Uterus (tissue), 4 donors: ENCODE data around the gene TNKS1BP1. TPM values are rescaled to one million over a fixed set of nuclear protein-coding genes. Genes with fewer than 3 reads are reported as not detected.
A peak's percentile ranks its signal among the peaks of the same experiment; 100 is the strongest.

Source experiments
- DNase-seq, 2 donors: peaks; one replicate each; pipeline ENCODE4 v3.0.0-alpha.2; 2019 to 2020
- H3K27ac ChIP-seq, 2 donors: fragments of 200-600 bp; sonication (generic); 1 replicate in 1 of 2; 2 replicates in 1 of 2; pipeline ENCODE4 v1.5.1; 2016 to 2018
- H3K27me3 ChIP-seq, 2 donors: fragments of 200-600 bp; sonication (generic); one replicate each; pipeline ENCODE4 v1.5.1; 2018 to 2019; ENCODE audit warnings: control low read depth in 1 of 2
- H3K36me3 ChIP-seq, 2 donors: fragments of 200-600 bp; sonication (generic); one replicate each; pipeline ENCODE4 v1.5.1; 2019; ENCODE audit warnings: control low read depth in 1 of 2
- H3K4me1 ChIP-seq, 2 donors: fragments of 200-600 bp; sonication (generic); one replicate each; pipeline ENCODE4 v1.5.1; 2018 to 2019; ENCODE audit warnings: control low read depth in 1 of 2
- H3K4me3 ChIP-seq, 2 donors: fragments of 200-600 bp; sonication (generic); 1 replicate in 1 of 2; 2 replicates in 1 of 2; pipeline ENCODE4 v1.5.1; 2018 to 2019; ENCODE audit warnings: mild to moderate bottlenecking in 1 of 2
- H3K9me3 ChIP-seq, 2 donors: fragments of 200-600 bp; sonication (generic); one replicate each; pipeline ENCODE4 v1.5.1; 2019; ENCODE audit warnings: control low read depth in 1 of 2
- POLR2A ChIP-seq, 2 donors: fragments of 450-650 bp; IDR thresholded peaks; one replicate each; pipeline ENCODE4 v1.6.1; 2016; ENCODE audit warnings: antibody characterized with exemption in 2 of 2, mild to moderate bottlenecking in 1 of 2, moderate library complexity in 1 of 2
- intact Hi-C: fragments of 100-400 bp; cut with DNase I; formaldehyde crosslinking; loops from one replicate; pipeline ENCODE4 v1.15.1; 2023; ENCODE audit warnings: low total_unique reads
- total RNA-seq, 4 donors: library from RNA; depleted of rRNA in 3 of 4; stranded (reverse); fragments of >200 nt in 3 of 4; gene quantifications; one replicate each; pipeline versions ENCODE4 v1.1.0 to v1.2.4, GENCODE V29; 2014 to 2023
- TF ChIP-seq, protein P1 (sequence below), 4 experiments: fragments of 200-600 bp in 2 of 4; fragments of 450-650 bp in 2 of 4; sonication (generic) in 2 of 4; IDR thresholded peaks; one replicate each; pipeline ENCODE4 v1.5.1; 2016 to 2019; ENCODE audit warnings: antibody characterized with exemption in 4 of 4, mild to moderate bottlenecking in 2 of 4, moderate library complexity in 1 of 4
- donor health status: DM: yes; HTN: yes; CAD: no.

The TNKS1BP1 gene
- total RNA-seq, 4 donors from 2014 or later, result 22.5 to 269 (median 70.8) TPM

DNA sequence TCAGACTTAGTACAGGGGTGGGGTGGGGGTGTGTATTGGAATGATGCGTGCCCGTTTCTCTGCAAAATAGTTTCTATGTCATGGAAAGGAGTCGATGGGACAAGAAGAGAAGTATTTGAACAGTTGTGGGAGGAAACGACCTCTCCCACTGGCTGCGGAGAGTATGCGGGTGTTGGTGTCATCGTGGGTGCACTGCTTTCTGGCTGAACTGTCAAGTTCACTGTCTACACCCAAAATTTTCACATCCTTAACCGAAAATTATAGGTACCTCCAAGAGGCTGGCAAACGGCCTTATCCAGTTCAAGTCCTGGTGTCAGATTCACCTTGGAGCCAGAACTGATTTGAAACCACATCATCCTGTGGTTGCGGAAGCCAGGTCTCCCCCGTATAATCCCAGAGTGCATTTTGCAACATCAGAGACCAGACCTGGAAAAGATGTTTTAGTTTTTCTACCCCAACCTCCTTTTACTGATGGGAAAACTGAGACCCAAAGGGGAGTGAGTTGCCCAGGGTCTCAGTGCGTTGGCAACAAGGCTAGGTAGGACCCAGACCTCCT lies 11.4 kb upstream of the TNKS1BP1 start:
- H3K9me3 ChIP-seq, result no peaks in the 10 kb centered on the region
- H3K36me3 ChIP-seq, result no peaks in the 10 kb centered on the region
- no peaks in the 10 kb centered on the region for H3K4me1 ChIP-seq
- H3K4me3 ChIP-seq, result peak overlapping the region; percentile 70 to 81
- peak overlapping the region; percentile 81 to 96 for H3K27ac ChIP-seq
- no peaks in the 10 kb centered on the region for H3K27me3 ChIP-seq
- no peak for TF ChIP-seq POLR2A (IDR thresholded peaks at IDR 0.05)
- TF ChIP-seq, protein P1, sequence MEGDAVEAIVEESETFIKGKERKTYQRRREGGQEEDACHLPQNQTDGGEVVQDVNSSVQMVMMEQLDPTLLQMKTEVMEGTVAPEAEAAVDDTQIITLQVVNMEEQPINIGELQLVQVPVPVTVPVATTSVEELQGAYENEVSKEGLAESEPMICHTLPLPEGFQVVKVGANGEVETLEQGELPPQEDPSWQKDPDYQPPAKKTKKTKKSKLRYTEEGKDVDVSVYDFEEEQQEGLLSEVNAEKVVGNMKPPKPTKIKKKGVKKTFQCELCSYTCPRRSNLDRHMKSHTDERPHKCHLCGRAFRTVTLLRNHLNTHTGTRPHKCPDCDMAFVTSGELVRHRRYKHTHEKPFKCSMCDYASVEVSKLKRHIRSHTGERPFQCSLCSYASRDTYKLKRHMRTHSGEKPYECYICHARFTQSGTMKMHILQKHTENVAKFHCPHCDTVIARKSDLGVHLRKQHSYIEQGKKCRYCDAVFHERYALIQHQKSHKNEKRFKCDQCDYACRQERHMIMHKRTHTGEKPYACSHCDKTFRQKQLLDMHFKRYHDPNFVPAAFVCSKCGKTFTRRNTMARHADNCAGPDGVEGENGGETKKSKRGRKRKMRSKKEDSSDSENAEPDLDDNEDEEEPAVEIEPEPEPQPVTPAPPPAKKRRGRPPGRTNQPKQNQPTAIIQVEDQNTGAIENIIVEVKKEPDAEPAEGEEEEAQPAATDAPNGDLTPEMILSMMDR (IDR thresholded peaks at IDR 0.05), result no peak
- intact Hi-C loops, result no loop called here
- no peak for DNase-seq

DNA sequence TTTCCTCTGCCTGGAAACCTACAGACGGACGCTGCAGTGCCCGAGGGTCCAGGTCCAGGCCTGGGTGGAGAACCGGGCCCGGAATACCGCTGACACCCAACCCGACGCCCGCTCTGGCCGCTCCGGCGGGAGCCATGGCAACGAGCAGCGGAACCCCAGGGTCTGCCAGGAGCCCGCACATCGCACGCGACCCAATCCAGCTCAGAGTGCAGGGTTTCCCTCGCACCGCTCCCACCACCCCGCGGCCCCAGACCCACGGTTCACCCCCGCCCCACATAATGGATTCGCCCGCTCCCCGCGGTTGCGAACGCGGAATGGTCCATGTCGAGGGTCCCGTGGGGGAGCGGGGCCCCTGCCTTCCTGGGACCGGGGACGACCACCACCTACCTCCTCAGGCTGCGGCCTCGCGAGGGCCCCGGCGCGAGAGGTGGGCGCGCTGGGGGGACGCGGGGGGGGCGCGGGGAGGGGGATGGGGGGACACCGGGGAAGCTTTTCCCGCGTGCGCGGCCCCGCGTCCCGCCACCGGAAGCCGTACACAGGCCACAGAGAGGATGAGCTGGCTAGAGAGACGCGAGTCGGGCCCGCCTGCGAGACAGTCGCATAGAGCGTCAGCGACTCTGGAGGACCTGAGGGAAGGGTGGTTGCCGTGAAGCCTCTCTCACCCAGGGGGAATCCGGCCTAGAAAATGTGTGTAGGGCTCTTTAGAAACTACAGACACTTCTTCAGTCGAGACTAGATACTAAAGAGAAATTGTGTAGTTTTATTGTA lies 10.8 kb upstream of the TNKS1BP1 start, which contains the start of gene SSRP1:
TSS of gene SSRP1 (minus strand) at position 550 of the 768 bp plus-strand sequence. CDS start 771 bp downstream, outside the sequence.
- peak within 1 kb of the TSS; percentile 81 to 96 for H3K27ac ChIP-seq
- H3K9me3 ChIP-seq, result no peaks in the 10 kb centered on the region
- no peaks in the 10 kb centered on the region for H3K27me3 ChIP-seq
- TF ChIP-seq, protein P1 (IDR thresholded peaks at IDR 0.05), result peak in 1 of 4 experiments; percentile 17
- TF ChIP-seq POLR2A (IDR thresholded peaks at IDR 0.05), result peak in 1 of 2 donors; percentile 31
- peak within 1 kb of the TSS; percentile 70 to 81 for H3K4me3 ChIP-seq
- peak; percentile 86 to 87 for DNase-seq
- intact Hi-C loops, result no loop called here
- H3K36me3 ChIP-seq, result no peaks in the 10 kb centered on the region
- H3K4me1 ChIP-seq, result no peaks in the 10 kb centered on the region

DNA sequence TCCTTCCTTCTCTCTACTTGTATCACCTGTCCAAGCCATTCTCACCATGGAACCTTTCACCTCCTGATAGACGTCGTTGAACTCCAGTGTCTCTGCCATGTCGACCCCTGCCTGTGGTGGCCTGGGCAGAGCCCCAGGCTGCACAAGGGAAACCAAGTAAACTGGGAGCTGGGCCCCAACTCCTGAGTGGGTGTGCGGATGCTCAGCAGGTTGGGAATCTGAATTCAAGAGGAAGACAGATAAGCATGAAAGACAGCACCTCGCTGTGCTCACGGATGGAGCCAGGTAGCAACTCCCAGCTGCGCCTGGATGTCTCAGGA lies 10.2 kb upstream of the TNKS1BP1 start:
- Histone ChIP-seq H3K4me1 (no peaks in the 10 kb centered on the region), H3K9me3 (no peaks in the 10 kb centered on the region), H3K27me3 (no peaks in the 10 kb centered on the region), H3K27ac (peak overlapping the region; percentile 81 to 96), H3K4me3 (peak overlapping the region; percentile 70 to 81), H3K36me3 (no peaks in the 10 kb centered on the region)
- TF ChIP-seq POLR2A (IDR thresholded peaks at IDR 0.05), result no peak
- TF ChIP-seq, protein P1 (IDR thresholded peaks at IDR 0.05), result no peak
- intact Hi-C loops, result no loop called here
- no peak for DNase-seq

DNA sequence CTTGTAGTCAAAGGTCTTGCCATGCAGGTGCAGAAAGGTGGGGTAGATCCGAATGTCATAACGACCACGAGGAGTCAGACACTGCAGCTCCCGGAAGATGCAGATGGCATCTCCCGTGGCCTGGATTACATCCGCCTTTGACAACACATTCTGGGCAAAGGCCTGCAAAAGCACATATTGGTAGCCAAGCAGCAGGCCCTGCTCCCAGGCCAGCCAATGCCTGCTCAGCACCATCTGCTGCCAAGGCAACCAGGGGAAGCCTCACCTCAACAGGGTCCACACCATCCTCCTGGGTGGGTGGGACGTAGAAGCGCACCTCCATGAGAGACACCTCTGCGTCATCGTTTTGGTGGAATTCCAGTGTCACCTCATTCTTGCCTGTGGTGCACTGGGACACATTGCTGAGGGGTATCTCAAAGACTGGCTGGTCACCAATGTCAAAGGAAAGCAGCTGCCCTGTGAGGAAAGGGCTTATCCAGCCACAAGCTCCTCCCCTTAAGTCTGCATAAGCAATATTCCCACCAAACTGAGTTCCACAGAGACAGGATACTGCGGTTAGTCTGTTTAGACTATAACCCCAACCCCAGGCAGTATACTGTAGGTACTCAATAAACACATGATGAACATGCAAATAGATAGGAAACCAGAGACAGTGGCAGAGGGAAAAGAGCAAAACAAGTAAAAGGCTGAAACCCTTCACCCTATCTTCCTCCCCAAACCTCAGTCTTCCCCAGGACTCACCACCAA lies 8.1 kb upstream of the TNKS1BP1 start:
- H3K27me3 ChIP-seq, result no peaks in the 10 kb centered on the region
- H3K4me1 ChIP-seq, result no peaks in the 10 kb centered on the region
- no peak for TF ChIP-seq POLR2A (IDR thresholded peaks at IDR 0.05)
- TF ChIP-seq, protein P1 (IDR thresholded peaks at IDR 0.05), result no peak
- no peak overlapping the region for H3K4me3 ChIP-seq
- no peak overlapping the region for H3K27ac ChIP-seq
- no peaks in the 10 kb centered on the region for H3K36me3 ChIP-seq
- H3K9me3 ChIP-seq, result no peaks in the 10 kb centered on the region
- intact Hi-C loops, result no loop called here
- DNase-seq, result no peak

DNA sequence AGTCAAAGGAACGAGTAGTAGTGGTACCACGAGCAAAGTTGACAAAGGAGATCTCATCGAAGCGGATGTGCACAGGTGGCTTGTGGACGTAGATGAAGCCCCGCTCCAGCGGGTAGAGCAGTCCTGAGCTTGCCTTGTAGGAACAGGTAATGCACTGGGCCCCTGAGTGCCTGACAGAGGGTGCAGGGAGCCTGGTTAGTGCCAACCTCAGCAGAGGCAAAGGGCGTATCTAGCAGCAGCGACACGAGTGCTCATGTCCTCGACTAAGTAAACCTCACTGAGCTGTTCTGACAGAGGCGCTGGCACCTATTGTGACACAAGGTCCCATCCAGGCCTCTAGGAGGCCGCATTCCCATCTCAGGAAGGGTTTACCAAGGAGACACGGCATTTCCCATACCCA lies 7.0 kb upstream of the TNKS1BP1 start:
- Histone ChIP-seq H3K4me3 (no peak overlapping the region), H3K27ac (no peak overlapping the region), H3K9me3 (no peaks in the 10 kb centered on the region), H3K4me1 (no peaks in the 10 kb centered on the region), H3K36me3 (no peaks in the 10 kb centered on the region), H3K27me3 (no peaks in the 10 kb centered on the region)
- DNase-seq, result no peak
- TF ChIP-seq POLR2A (IDR thresholded peaks at IDR 0.05), result no peak
- TF ChIP-seq, protein P1 (IDR thresholded peaks at IDR 0.05), result no peak
- intact Hi-C loops, result no loop called here
